HL-60 (cell line): Measurements from ENCODE around the gene RUNDC3A.

Source experiments
- DNase-seq, 2 experiments: peaks; one replicate each; pipeline ENCODE4 v3.0.0-alpha.2; 2010 to 2020; ENCODE audit warnings: low read depth in 1 of 2, low spot score in 1 of 2
- H3K27ac ChIP-seq: fragments of 250-450 bp; sonication (Bioruptor Pico); replicated peaks from 2 replicates; pipeline ENCODE4 v1.5.1; 2020; ENCODE audit warnings: mild to moderate bottlenecking, moderate library complexity
- H3K27me3 ChIP-seq: fragments of 250-450 bp; sonication (Bioruptor Pico); 2 replicates; pipeline ENCODE4 v1.5.1; 2021; ENCODE audit warnings: mild to moderate bottlenecking, moderate library complexity; ENCODE audit not compliant: insufficient read depth, poor library complexity, severe bottlenecking
- H3K4me3 ChIP-seq: replicated peaks from 2 replicates; pipeline ENCODE4 v1.5.1; 2011; ENCODE audit warnings: mild to moderate bottlenecking, control low read depth, low read length; ENCODE audit not compliant: insufficient read depth
- GABPA ChIP-seq: IDR thresholded peaks from 2 replicates; pipeline ENCODE4 v1.6.1; 2012; ENCODE audit warnings: low read depth
- POLR2AphosphoS5 ChIP-seq: IDR thresholded peaks from 2 replicates; pipeline ENCODE4 v1.6.1; 2012; ENCODE audit warnings: low read depth
- SPI1 ChIP-seq: IDR thresholded peaks from 2 replicates; pipeline ENCODE4 v1.6.1; 2012; ENCODE audit warnings: low read depth, mild to moderate bottlenecking, borderline replicate concordance
- TF ChIP-seq, protein P1 (sequence below): IDR thresholded peaks from 2 replicates; pipeline ENCODE4 v1.6.1; 2012; ENCODE audit warnings: low read depth; ENCODE audit not compliant: insufficient replicate concordance
- TF ChIP-seq, protein P2 (sequence below): IDR thresholded peaks from one replicate; pipeline ENCODE4 v1.5.1; 2011; ENCODE audit warnings: low read length, control low read depth, inconsistent platforms; ENCODE audit not compliant: insufficient read depth

The RUNDC3A gene

DNA sequence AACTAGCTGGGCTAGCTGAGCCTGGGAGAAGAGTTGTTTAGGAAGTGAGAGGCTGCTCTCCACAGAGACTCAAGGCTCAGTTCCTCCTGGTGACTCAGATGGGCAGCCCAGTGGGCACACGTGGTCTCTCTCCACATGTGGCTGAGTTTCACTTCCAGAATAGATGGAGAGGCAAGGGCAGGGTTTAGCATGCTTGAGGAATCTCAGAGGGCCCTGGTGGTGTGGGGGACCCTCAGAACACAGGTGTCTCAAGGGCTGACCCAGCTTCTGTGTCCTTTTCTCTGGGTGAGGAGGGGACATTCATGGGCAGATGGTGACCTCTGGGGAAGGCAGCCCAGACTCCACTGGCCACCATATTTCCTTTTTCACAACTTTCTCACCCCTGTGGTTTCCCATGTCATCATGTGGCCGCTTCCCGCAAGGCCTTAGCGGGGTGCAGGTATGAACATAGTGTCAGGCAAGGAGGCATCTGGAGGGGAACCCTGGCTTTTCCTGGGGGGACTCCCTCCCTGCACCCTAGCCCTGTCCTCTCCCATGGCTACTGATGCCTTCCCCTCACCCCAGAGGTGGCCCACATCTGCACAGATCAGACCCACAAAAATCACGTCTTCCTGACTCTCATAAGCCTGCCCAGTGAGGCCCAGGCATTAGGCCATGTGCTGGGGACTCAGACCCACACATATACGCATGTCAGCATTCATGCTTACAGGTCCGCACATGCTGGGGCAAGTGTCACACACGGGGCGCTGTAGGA lies 40.0 kb downstream of the RUNDC3A start:
- peak; percentile 83 to 88 for DNase-seq
- no peaks in the 10 kb centered on the region for H3K27me3 ChIP-seq
- no peak overlapping the region for H3K4me3 ChIP-seq
- TF ChIP-seq SPI1 (peak; percentile 70), GABPA (no peak), POLR2AphosphoS5 (no peak)
- TF ChIP-seq, protein P1, sequence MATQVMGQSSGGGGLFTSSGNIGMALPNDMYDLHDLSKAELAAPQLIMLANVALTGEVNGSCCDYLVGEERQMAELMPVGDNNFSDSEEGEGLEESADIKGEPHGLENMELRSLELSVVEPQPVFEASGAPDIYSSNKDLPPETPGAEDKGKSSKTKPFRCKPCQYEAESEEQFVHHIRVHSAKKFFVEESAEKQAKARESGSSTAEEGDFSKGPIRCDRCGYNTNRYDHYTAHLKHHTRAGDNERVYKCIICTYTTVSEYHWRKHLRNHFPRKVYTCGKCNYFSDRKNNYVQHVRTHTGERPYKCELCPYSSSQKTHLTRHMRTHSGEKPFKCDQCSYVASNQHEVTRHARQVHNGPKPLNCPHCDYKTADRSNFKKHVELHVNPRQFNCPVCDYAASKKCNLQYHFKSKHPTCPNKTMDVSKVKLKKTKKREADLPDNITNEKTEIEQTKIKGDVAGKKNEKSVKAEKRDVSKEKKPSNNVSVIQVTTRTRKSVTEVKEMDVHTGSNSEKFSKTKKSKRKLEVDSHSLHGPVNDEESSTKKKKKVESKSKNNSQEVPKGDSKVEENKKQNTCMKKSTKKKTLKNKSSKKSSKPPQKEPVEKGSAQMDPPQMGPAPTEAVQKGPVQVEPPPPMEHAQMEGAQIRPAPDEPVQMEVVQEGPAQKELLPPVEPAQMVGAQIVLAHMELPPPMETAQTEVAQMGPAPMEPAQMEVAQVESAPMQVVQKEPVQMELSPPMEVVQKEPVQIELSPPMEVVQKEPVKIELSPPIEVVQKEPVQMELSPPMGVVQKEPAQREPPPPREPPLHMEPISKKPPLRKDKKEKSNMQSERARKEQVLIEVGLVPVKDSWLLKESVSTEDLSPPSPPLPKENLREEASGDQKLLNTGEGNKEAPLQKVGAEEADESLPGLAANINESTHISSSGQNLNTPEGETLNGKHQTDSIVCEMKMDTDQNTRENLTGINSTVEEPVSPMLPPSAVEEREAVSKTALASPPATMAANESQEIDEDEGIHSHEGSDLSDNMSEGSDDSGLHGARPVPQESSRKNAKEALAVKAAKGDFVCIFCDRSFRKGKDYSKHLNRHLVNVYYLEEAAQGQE = no peak
- TF ChIP-seq, protein P2, sequence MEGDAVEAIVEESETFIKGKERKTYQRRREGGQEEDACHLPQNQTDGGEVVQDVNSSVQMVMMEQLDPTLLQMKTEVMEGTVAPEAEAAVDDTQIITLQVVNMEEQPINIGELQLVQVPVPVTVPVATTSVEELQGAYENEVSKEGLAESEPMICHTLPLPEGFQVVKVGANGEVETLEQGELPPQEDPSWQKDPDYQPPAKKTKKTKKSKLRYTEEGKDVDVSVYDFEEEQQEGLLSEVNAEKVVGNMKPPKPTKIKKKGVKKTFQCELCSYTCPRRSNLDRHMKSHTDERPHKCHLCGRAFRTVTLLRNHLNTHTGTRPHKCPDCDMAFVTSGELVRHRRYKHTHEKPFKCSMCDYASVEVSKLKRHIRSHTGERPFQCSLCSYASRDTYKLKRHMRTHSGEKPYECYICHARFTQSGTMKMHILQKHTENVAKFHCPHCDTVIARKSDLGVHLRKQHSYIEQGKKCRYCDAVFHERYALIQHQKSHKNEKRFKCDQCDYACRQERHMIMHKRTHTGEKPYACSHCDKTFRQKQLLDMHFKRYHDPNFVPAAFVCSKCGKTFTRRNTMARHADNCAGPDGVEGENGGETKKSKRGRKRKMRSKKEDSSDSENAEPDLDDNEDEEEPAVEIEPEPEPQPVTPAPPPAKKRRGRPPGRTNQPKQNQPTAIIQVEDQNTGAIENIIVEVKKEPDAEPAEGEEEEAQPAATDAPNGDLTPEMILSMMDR = no peak
- peak overlapping the region; percentile 20 for H3K27ac ChIP-seq

GRCh38 chr17:44348988-44349364 lies 40.6 kb downstream of the RUNDC3A start:
- H3K27ac ChIP-seq = peak overlapping the region; percentile 20
- H3K27me3 ChIP-seq = no peaks in the 10 kb centered on the region
- no peak for TF ChIP-seq SPI1
- TF ChIP-seq, protein P1 = no peak
- no peak for TF ChIP-seq GABPA
- TF ChIP-seq POLR2AphosphoS5 = no peak
- TF ChIP-seq, protein P2 = no peak
- H3K4me3 ChIP-seq = no peak overlapping the region
- no peak for DNase-seq

GRCh38 chr17:44349553-44350070 lies 41.2 kb downstream of the RUNDC3A start:
- H3K27me3 ChIP-seq = no peaks in the 10 kb centered on the region
- no peak for DNase-seq
- H3K4me3 ChIP-seq = no peak overlapping the region
- TF ChIP-seq, protein P1 = no peak
- no peak for TF ChIP-seq GABPA
- TF ChIP-seq SPI1 = no peak
- no peak for TF ChIP-seq POLR2AphosphoS5
- TF ChIP-seq, protein P2 = no peak
- no peak overlapping the region for H3K27ac ChIP-seq
